HL-60/S4 treated with phorbol 12-myristate 13-acetate at 8.2 ng/mL for 4 days and 3 days (cell line): Measurements from ENCODE around the gene DLL4.

ENCODE experiments used
- in situ Hi-C: fragments of 300-500 bp; cut with MboI; formaldehyde crosslinking; loops from 2 replicates; pipeline ENCODE4 v1.15.0; 2022; ENCODE audit warnings: low sequenced_read_pairs

Gene DLL4

DNA sequence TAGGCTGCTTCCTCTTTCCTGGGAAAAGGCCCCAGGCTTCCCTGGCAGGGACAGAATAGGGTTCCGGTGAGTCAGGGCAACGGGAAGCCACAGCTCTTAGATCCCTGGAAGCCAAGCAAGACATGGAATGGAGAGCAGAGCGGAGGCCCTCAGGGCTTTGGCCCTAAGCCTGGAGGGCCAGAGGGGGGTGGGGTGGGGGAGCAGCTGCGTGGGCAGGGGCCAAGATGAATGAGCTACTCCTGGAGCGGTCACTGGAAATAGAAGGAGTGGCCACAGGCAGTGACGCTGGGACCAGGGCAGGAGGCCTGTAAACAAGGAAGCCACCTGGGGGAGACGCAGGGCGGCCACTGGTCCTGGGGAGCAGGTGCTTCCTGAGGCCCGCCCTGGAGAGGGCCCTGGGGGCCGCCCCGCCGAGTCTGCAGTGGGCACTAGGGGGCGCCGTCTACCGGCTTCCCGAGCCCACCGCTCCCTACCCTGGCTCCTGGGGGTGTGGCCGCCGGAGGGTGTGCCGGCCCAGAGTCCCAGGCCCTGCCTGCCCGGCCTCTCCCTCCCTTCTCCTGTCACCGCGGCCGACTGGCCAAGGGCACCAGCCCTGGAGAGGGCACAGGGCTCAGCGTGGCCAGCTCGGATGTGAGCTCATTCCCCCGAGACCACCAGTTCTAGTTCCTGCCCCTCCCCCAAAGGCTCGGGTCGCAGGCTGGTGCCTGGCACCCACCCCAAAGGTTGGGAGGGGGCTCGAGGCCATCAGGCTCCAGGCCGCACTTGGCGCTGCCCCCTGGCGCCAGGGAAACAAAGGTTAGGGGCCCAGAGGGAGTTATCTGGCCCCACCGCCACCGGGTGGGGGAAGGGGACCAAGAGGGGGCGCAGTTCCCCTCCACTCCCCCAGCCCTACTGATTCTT, 22.8 kb upstream of the DLL4 start:
- in situ Hi-C loops, result no loop called here

DNA sequence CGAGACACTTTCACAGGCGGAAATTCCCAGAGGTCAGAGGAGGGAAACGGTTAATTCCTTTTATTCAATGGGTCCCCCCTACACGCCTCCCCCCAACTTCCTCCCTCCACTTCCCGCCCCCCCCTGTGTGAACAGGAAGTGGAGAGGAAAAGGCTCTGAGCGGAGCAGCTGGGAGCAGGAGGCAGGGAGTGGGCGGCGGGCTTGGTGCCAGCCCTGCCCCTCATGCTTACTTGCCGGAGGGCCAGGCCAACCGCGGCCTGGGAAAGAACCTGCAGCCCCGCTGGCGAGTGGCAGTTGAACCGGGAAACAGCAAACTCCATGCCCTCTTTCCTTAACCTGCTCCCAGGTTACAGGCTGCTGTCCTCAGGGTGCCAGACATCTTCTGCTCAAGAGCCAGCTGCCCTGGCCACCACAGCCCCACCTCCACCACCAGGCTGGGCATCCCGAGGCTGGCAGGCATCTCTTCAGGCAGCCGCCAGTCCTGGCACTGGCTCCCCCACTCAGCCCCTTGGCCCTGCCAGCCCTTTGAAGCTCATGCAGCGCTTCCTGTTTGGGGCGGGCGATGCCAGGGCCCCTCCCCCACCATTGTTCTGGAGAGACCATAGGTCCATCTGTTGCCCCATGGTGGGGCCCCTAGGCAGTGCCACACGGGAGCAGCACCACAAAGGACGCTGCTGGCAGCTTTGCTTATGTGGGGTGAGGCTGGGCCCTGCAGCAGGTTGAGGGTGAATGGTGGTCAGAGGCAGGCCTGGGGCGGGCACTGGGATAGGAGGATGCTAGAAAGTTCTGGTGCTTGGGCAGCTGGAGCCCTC, 21.9 kb upstream of the DLL4 start:
- in situ Hi-C loops, result no loop called here

DNA sequence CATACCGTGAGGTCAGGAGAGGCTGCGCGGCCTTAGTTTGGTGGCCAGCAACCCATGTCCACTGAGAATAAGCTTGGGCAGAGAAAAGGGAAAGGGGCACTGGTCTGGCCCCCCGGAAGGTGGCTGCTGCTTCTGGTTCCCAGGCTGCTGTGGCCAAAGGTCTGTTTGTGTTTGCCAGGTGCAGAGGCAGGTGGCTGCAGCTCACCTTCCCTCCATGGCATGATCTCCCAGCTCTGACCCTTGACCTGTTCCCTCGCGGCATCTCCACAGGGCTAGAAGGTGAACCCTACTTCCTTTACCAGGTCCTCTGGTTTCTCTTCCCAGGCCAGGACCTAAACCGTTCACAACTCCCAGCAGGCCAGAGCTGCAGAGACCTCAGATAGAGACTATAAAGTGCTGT, 21.0 kb upstream of the DLL4 start:
- in situ Hi-C loops, result no loop called here

DNA sequence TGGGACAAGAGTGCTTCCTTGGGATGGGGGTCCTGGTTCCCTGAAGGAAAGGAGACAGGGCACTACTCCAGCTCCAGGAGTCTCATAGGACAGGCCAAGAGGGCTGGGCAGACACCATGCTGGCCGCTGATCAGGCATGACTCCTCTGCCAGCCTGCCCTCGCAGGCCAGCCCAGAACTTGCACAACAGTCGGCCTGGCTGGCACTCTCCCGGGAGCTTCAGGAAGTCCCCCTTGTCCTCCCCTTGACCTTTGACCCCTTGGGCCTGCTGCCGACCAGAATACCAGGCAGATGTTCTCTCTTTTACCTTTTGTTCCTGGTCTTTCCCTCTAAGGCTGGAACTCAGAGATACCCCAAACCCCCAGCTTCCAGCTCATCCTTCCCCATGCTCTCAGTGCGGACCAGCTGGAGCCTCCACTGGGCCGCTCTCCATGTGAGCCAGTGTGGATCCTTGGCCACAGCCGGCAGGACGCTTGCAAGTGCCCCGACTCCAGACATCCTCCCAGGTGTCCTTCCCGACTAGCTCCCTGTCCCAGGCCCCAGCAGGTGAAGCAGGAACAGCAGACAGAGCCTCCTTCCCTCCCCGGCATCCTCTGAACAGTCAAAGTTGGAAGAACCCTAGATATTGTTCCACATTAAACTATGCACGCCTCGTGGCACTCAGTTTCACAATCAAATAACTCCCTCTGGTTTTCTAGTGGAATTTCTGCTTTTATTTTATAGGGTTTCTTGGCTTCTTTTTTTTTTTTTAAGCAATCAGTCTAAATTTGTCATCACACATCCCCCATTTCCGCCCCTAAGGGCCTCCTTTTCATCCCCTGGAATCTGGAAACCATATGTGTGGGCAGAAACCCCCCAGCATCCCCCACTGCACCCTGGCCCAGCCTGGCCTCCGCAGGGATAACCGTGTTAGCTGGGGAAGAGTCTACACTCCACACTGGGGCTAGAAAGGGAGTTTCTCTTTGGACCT, 19.2 kb upstream of the DLL4 start:
- in situ Hi-C loops, result no loop called here

DNA sequence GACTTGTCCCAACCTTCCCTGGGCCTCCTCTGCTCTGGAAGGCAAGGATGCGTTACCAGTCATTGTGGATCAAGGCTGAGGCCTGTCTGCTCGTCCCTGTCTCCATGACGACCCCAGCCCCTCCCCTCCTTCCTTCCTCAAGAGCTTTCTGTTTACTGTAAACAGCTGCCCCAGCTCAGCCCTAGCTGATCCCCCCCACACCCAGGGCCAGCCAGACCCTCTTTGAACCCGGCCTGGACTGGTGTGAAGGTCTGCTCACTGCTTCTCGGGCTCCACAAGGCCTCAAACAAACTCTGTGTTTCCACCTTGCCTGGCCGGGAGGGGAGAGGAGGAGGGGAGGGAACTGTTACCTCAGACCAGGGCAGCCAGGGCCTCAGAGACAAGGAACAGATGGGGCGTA, 18.0 kb upstream of the DLL4 start:
- in situ Hi-C loops, result no loop called here

DNA sequence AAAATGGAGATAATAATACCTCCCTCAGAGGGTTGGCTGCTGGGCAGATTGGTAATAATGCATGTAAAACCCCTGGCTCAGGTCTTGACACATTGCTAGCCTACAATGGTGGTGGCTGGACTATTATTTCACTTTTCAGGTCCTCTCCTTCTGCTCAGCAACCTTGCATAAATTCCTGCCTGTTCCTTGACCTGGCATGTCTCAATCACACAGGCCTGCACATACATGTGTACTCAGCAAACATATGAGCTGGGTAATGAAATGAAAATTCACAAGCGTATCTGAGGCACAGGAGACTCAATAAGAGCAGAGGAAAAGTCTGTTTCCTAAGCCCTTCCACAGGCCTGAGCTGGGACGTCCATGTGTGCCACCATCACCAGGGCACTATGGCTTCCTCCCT, 17.4 kb upstream of the DLL4 start:
- in situ Hi-C loops, result no loop called here

DNA sequence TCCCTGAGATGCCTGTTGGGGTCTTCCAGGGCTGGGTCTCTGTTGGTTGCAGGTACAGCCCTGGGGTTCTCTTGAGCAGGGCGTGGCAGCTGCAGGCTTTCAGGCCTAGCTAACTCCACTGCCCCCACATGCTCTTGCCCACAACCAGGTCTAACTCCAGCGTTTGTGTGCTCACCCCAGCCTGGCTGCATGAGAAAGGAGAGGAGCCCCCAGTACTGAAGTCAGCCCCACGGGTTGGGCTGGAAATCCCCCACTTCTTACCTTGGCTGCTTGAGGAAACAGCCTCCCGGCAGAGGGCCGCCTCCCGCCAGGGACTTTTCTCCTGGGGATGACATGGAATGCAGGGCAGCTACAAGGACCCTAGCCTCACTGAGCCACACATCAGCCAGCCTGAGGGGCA, 16.7 kb upstream of the DLL4 start:
- in situ Hi-C loops, result no loop called here

DNA sequence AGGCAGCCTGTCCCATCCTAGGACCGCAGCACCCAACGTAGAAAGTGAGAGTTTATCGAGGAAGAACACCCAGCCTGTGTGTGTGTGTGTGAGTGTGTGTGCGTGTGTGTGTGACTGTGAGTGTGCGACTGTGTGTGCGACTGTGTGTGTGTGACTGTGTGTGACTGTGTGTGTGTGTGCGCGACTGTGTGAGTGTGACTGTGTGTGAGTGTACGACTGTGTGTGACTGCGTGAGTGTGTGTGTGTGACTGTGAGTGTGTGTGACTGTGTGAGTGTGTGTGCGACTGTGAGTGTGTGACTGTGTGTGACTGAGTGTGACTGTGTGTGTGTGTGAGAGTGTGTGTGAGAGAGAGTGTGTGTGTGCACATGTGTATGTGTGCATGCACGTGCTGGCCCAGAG, 15.1 kb upstream of the DLL4 start:
- in situ Hi-C loops, result no loop called here

DNA sequence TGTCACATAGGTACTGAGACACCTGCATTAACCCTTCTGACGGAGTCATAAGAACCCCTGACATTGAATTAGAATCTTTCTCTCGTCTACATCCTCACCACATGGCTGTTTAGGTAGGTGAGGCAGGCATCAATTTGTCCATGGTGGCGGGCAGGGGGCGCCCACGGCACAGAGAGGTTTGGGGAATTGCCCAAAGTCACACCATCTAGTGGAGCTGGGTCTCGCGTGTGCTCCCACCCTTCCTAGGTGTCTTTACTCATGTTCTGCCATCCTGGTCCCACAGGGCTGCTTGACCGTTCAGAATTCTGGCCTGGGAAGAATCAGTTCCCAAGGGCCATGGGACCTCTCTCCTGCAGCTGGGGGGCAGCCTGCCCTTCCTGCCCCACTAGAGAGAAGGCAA, 14.7 kb upstream of the DLL4 start:
- in situ Hi-C loops, result no loop called here

DNA sequence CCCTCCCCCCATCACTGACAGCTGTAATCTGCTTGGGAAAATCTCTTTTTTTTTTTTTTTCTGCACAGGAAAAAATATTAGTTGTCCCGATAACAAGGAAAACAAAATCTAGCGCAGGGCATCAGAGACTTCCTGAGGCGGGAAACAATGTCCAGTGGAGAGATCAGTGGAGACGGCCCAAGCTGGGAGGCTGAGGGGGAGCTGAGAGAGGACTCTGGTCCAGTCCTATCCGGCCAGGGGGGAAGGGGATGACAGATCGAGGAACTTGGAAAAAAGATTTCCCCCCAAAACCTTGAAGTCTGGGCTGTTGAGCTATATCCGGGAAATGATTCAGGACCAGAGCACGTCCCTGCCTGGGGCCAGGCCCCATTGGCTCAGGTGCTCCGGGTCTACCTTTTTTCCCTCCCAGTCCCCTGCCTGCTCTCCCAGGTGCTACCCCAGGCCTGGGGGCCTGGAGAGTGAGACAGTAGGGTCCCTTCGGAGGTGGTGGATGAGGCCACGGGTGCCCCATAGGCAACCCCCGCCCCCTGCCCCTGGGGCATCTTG, 14.0 kb upstream of the DLL4 start:
- in situ Hi-C loops, result no loop called here

DNA sequence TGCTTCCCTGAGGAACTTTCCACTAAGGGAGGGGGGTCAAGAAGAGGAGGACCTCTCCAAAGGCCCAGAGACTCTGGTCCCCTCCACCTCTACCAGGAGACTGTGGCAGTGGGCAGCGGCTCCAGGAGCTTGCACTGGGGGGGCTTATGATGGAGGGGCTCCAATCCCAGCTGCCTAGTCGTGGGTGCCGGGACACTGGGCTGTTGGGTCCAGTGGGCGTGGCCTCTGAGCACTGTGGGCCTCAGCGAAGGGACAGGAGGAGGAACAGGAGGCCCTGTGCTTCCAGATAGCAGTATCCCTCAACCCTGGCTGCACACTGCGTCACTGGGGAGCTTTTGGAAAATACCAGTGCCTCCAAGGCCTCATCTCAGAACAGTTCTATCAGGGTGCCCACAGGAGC, 13.5 kb upstream of the DLL4 start:
- in situ Hi-C loops, result no loop called here

DNA sequence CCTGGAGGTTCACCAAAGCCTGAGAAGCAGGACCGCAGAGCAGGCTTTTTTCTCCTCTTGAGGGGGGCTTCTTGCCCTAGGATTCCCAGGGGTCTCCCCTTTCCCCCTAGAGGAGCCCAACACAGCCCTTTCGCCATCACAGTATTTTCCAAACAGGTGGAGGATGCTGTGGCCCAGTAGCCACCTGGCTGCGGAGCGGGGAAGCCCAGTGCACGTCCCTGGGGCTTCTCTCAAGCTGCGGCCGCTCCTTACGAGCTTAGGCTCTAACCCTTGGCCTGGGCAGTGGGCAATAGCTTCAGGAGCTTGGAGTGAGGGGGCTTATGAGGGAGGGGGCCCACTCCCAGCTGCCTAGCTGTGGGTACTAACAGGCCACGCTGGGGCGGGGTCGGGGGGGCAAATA, 11.6 kb upstream of the DLL4 start:
- in situ Hi-C loops, result no loop called here

DNA sequence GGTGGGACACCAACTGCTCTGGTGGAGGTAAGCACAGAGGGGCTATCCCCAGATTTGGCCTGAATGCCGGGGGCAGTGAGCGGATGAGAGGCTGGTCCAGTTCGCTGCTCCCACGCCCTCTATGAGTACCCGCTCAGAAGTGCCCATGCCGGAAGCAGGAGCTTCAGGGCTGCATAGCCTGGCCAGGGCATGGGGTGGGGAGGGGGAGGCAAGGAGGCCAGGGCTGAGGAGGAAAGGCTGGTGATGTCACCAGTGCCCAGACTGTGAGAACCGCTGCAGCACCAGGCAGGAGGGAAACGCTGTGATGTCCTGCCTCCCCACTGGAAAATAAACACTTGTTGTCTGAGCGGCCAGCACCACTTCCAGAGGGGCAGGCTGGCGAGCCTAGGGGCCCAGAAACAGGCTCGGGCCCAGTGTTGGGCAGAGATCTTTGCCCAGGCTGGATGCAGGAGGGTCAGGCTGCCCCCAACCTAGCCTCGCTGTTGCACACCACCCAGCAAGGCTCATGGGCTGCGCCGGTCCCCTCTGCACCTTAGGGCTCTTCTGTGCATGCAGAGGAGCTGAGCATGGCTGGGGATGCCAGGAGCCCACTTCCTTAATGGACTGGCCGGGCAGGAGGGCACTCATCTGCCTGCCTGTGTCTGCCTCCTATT, 10.9 kb upstream of the DLL4 start:
- in situ Hi-C loops, result no loop called here

DNA sequence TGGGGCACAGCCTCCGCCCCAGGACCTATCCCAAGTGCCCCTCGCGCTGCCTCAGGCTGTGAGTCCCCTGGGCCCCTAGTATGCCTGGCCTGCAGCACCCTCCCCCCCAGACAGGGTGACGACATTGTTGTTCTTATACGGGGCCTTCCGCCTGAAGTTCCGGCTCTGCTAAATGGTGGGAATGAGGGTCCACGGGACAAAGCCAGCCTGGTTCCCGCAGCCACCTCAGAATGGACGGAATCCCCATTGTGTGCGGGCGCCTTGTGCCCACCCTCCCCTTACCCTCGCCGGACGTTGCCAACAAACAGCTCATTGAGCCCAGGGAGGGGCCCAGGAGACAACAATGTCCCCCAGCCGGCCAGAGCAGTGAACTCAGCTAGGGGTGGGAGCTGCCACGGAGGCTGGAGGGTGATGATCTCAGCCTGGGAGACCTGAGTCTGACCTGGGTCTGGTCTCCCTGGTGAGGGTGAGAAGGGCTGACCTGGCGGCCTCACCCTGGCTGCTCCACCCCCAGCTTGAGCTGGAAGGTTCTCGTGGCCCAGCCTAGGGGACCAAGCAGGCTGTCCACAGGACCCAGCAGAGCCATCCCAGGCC, 10.2 kb upstream of the DLL4 start:
- in situ Hi-C loops, result no loop called here

DNA sequence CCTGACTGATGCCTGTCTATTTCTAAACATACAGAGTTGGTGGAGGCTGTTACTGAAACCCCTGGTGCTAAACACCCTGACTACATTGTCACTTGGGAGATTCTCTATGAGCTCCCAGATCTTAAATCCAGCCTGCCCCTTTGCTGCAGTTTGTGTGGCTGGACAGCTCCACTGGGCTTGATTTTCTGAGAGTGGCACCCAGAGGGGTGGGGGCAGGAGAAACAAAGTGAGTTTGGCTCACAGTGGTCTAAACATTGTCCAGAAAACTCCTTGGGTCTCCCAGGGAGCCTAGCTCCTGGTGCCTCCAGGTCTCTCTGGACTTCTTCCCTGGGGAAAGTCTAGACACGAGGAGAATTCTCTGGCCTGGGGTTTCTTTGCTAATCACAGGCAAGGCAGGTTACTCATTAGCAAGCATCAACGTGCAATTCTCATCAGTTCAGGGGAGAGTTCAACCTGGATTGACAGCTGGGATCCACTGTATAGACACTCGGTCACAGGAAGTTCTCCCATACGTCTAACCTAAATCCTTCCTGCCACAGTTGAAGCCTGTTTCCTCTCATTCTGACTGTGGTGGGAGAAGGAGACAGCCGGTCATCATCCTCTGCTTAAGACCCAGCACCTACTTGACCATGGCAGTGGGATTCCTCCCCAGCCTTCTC, 7.1 kb upstream of the DLL4 start:
- in situ Hi-C loops, result no loop called here

DNA sequence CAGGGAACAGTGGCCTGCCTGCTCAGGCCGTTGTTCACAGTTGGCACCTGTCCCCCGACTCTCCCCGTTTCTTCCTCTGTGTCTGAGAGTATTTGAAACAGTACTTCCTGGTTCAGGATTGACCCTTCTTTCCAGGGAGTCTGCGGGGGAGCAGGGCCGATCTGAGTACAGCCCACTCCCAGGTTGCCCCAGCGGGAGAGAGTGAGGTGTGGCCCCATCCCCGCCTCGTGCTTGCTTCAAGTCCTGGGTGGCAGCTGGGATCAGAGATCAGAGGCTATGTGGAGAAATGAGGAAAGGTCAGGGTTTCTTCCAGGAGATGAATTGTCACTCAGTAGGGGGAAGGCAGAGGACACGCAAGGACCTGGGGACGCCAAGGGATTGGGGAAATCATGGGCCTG, 6.5 kb upstream of the DLL4 start:
- in situ Hi-C loops, result no loop called here

DNA sequence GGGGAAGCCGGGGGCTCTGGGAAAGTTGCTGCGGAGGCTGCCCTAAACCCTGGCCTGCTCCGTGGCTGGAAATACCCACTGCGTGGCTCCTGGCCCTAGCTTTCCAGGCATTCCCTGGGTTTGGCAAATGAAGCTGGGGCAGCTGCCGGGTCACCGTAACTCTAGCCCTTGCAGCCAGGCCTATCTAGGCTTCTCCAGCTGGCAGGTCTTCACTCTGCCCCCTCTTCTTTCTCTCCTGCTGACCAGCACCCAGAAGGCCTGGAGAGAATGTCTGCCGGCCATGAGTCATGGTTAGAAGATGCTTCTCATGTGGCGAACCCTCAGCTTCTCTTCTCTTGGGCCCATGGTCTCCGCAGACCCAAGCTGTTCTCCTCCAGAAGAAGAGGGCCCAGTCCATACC, 5.6 kb upstream of the DLL4 start:
- in situ Hi-C loops, result no loop called here

DNA sequence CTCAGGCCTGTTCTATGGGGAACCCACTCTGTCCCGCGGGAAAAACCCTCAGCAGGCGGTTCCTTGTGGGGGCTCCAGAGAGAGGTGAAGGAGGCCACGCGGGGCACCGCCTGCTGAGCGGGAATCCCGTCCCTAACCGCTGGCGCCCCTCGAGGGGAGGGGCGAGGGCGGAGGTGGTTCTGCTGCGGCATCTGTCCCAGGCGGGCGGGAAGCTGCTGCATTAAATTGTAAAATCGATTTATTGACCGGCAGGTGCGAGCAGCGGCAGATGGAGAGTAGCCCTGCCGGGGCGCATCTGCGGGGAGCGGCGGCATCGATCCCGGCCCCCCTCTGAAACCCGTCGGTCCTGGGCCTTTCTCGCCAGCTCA, 3.7 kb upstream of the DLL4 start:
- in situ Hi-C loops, result no loop called here

DNA sequence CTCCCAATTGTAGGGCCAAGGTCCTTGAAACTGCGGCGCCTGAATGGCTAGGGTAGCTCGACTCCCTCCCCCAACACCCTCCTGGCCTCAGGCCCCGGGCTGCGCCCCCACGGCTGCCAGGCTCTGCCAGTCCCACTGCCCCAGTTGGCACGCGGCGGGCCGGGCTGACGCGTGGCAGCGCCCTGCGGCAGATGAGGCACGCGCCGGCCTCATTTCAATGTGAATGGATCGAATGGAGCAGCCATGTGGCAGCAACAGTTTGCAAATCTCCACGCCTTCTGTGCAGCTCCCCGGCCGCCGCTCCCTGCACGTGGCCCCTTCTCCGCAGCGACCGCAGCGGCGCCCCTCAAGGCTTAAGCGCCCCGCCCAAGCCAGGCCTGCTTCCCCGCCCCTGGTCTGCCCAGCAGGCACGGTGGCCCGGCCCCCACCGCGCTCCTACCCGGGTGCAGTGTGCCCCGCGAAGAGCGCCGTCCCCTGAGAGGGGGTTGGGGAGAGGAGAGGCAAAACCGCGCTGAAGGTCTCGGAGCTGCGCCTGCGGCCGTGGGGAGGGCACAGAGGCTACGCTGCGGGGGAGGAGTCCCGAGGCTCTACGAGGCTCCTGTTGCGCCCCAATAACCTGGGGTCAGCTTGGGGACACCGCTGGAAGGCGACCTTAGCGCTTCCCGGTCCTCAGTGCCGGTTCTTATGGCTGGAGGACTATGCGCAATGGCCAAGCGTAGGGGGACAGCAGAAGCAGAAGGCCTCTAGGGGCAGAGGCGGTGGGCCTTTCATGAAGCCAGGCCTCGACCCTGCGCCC, 3.1 kb upstream of the DLL4 start:
- in situ Hi-C loops, result no loop called here
